Measurements from ENCODE around the gene ESYT2.

The ESYT2 gene

GRCh38 chr7:158740013-158740656 is 89.2 kb downstream of the ESYT2 start:
- DNase-seq, result no peak

DNA sequence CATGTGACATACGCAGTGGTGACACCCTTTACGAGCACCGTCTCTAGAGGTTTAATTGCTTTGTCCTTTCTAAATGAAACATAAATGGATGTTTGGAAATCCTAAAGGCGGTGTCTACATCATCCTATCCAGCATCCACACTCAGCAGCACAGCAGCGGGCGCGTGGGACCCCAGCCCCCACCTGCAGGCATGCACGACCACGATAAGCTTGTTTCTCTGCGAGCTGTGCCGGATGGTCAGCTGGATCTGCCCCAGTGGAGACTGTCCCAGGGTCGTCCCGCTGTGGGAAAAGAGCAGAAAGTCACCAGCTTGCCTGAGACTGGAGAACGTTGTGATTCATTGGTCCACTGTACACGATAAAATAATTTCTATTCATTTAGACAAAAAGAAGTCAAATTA is 90.5 kb downstream of the ESYT2 start:
- DNase-seq, result no peak

GRCh38 chr7:158737064-158737695 is 92.1 kb downstream of the ESYT2 start:
- no peak for DNase-seq

- DNase-seq, result no peak
Observed at GRCh38 chr7:158735935-158736334, 93.4 kb downstream of the ESYT2 start.

DNA sequence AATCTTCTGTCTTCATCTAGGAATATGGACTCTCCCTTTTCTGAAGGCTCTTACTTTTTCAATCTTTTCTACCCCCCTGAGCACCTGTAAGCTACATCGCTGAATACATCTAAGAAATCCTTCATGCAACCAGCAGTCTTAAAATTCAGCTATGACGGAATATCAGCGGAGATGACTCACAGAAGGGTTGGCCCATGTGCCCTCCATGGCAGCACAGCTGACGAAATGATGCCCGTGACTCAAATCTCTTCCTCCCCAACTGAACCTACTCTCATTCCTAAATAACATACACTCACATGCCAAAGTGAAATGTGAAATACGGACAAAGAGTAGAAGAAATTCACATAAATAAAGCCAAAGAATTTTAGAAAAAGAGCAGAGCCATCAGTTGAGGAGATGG is 94.4 kb downstream of the ESYT2 start:
- DNase-seq, result no peak

DNA sequence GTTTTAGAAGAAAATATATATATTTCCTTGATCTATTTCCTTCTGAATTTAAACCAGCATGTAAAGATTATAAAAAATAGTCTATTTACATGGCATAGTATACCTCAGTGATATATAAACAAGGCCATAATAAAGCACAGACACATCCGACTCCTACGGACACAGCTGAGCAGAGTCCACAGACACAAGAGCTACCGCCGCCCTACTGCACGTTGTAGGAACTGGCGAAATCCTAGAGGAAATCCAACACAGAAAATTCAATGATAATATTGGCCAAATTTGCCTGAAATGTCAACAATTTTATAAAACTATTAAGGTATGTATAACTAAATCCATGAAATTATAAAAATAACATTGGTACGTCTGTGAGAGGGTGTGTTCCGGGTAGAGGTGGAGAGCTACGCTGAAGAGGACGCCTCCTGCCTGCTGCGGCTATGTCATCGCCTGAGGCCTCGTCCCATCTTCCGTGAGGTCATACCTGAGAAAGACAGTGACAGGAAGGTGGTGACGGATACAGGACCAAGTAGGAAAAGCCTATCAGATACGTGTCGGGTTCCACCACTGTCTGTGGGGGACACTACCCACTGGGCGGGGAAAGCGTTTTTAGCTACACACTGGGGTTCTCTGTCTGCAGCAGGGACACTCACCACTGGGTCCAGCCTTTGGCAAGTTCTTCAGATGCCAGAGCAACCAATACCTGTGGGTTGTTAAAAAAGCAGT is 95.4 kb downstream of the ESYT2 start:
- no peak for DNase-seq

DNA sequence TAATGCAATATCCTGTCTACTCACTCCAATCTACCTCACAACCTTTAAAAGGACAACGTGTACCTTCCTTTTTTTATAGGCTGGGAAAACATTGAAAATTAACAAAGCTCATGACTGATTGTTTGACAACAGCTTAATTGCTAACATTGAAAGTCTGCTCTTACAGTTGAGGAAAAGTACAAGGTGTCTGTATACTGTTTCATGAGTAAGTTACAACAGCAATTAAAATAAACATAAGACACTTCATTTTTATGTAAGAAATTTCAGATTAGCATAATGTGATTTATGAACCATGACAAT is 96.1 kb downstream of the ESYT2 start:
- no peak for DNase-seq

- DNase-seq, result peak in 1 of 2 experiments; percentile 5
Observed at GRCh38 chr7:158732494-158733219, 96.7 kb downstream of the ESYT2 start.

DNA sequence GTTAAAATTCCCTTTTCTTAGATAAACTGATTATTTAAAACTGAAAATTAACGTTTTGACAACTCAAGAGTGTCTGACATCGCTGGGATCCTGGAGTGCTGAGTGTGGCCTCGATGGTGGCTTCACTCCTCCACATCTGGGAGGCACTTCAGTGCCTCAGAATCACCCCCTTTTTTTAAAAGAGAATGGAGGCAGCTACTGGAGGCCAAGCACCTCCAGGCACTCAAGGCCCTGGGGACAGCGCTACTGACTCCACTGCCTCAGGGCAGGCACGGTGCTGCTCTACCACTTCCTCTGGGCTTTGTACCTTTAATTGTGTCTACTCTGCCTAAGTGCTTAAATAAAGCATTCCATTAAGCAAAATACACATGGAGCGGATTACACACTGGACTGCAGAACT is 97.5 kb downstream of the ESYT2 start:
- DNase-seq, result no peak

- DNase-seq, result no peak
Observed at GRCh38 chr7:158730383-158731346, 98.6 kb downstream of the ESYT2 start.

DNA sequence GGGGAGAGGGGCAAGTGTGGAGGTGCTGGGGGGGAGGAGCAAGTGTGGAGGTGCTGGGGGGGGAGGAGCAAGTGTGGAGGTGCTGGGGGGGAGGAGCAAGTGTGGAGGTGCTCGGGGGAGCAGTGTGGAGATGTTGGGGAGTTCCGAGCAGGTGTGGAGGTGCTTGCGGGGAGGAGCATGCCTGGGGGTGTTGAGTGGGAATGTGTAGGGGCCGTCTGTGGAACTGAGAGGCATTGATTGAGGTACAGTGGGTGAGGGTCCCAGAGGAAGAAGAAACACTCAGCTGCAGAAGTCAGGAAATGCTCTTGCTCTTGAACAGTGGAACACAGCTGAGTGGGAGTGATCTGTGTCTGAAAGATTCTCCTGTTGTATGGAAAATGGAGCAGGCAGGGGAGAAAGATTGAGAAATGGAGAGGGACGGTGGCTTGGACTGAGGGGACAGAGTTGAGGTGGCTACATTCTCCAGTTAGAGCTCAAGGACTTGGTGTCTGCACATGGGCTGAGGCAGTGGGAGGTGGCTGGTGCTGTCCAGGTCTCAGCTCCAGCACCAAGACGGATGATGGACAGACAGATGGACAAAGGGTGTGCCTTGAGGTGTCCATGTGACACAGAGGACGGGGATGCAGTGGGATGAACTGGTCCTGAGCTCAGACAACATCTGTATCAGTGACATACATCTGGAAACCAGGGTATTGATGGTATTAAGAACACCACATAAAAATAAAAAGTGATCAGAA is 99.5 kb downstream of the ESYT2 start:
- no peak for DNase-seq

GRCh38 chr7:158728911-158729645 is 100.2 kb downstream of the ESYT2 start:
- no peak for DNase-seq

DNA sequence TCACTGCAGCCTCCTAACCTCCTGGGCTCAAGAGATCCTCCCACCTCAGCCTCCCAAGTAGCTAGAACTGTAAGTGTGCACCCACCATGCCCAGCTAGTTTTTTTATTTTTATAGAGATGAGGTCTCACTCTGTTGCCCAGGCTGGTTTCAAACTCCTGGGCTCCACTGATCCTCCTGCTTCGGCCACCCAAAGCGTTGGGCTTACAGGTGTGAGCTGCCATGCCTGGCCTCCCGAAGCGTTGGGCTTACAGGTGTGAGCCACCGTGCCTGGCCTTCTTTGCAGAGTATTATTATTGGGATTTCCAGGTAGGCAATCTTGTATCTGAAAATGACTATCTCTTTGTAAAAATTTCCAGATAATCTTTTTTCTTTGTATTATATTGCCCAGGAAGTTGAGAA is 101.6 kb downstream of the ESYT2 start:
- DNase-seq, result no peak

DNA sequence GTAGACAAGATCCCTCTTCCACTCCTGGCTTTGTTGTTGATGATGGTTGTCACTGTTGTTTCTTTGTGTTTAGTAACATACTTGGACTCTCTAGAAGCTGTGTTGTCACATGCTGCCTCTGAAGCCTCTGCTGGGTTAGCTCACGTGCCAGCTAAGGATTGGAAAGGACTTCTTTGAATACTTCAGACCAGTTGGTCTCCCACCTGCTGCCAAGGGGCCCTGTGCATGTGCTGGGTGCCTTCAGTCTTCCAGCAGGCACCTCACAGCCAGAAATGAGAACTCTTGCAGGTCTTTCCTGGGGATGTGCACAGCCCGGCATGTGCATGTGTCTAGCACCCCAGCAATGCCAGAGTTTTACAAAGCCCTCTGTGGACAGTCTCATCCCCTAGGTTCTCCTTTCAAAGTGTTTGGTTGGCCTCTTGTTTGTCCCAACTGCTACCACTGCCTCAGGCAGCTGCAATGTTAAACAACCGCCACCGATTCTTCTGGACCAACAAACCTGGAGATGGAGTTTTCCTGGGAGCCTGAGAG is 103.0 kb downstream of the ESYT2 start:
- DNase-seq, result no peak

DNA sequence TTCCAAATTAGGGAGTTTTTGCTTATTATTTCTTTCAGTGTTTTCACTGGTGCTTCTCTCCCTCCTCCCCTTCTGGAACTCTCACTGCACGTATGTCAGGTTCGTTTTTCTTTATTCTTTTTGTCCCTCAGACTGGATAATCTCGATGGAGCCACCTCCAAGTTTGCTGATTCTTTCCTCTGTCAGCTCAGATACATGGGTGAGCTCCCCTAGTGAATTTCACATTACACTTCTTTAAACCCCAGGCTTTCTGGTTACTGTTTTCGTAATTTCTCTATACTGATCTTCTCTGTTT is 103.9 kb downstream of the ESYT2 start:
- DNase-seq, result no peak

- DNase-seq, result no peak
Observed at GRCh38 chr7:158724658-158725505, 104.4 kb downstream of the ESYT2 start.

- DNase-seq, result no peak
Observed at GRCh38 chr7:158723714-158724385, 105.5 kb downstream of the ESYT2 start.

DNA sequence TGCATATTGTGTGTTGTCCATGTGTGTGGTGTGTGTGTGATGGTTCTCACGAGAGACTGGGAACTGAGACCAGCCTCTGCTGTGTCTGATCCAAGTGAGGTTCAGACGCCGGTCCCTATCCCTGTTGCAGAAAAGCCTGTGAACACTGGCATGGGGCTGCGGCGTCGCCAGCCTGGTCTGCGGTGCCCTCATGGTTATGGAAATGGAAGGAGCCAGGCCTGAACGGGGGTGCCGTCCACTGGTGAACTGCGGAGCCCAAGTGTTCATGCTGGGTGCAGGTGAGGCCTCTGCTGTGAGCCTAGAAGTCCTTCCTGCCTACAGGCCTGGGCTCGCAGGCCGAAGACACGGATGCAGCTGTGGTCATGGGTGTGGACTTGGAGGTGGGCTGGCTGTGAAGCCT is 106.0 kb downstream of the ESYT2 start:
- DNase-seq, result no peak

DNA sequence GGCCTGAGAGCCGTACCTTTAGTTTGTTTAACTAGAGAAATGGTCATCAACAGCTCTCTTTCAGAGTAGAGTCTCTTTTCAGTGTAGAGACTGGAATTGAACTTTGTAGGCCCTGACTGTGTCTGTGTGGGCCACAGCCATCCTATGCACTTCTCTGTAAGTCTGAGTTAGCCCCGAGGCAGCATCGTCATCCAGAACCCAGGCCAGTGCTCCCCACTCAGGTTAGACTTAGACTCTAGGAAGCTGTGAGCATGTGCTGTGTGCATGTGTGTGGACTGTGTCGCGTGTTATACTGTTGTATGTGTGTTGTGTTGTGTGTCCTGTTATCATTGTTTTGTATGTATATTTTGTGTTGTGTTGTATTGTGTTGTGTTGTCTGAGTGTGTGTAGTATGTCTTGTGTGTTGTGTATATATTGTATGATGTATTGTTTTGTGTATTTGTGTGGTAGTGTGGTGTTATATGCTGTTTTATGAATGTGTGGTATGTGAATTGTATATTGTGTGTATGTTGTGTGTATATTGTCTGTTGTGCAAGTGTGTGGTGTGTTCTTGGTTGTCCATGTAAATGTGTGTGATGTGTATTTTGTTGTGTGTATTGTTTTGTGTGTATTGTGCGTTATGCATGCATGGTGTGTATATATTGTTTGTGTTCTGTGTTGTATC is 106.6 kb downstream of the ESYT2 start:
- DNase-seq, result no peak

All from NCI-H1930 (cell line).